Retina (tissue), 1 donor: ENCODE data around the gene LYSMD4.
A peak's percentile ranks its signal among the peaks of the same experiment; 100 is the strongest.

ENCODE experiments used
- DNase-seq: peaks from one replicate; pipeline ENCODE4 v3.0.0-alpha.2; 2016

Gene LYSMD4

DNA sequence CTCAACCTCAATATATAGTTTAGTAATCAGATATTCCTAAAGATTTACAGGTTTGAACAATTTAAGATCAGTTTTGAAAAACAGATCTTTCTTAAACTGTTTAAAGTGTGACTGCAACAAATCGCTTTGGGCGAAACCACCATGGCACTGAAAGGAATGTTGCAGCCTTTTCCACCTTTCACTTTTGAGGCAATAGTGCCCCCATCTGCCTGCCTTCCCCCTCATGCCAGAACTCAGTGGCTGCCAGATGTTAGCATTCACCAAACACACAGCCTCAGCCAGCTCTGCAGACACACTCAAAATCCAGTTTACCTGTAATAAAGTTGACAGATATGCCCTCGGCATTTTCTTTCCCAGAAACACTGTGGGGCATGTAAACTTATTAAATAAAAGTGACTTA lies 3.3 kb downstream of the LYSMD4 start:
- DNase-seq = no peak

GRCh38 chr15:99729327-99729726 lies 3.9 kb downstream of the LYSMD4 start:
- no peak for DNase-seq

- DNase-seq = no peak
Observed at GRCh38 chr15:99728916-99729315, 4.3 kb downstream of the LYSMD4 start.

GRCh38 chr15:99727733-99728132 lies 5.5 kb downstream of the LYSMD4 start:
- no peak for DNase-seq

GRCh38 chr15:99727330-99727729 lies 5.9 kb downstream of the LYSMD4 start:
- DNase-seq = no peak

DNA sequence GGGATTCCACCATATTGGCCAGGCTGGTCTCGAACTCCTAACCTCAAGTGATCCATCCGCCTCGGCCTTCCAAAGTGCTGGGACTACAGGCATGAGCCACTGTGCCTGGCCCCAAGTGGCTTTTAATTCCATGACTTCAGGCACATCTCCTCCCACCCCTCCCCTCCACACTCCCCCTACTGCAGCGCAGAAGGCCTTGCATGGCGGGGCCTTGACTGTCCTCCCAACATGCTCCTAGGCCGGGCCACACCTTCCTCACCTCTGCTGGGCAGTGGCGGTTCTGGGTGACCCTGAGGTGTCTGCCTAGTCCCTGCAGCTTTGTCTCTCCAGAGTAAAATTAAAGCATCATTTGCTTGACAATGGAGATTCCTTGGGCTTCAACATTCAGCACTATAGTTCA lies 6.9 kb downstream of the LYSMD4 start:
- DNase-seq = no peak

GRCh38 chr15:99722406-99722805 lies 10.8 kb downstream of the LYSMD4 start:
- DNase-seq = no peak

GRCh38 chr15:99721896-99722295 lies 11.3 kb downstream of the LYSMD4 start:
- DNase-seq = no peak

DNA sequence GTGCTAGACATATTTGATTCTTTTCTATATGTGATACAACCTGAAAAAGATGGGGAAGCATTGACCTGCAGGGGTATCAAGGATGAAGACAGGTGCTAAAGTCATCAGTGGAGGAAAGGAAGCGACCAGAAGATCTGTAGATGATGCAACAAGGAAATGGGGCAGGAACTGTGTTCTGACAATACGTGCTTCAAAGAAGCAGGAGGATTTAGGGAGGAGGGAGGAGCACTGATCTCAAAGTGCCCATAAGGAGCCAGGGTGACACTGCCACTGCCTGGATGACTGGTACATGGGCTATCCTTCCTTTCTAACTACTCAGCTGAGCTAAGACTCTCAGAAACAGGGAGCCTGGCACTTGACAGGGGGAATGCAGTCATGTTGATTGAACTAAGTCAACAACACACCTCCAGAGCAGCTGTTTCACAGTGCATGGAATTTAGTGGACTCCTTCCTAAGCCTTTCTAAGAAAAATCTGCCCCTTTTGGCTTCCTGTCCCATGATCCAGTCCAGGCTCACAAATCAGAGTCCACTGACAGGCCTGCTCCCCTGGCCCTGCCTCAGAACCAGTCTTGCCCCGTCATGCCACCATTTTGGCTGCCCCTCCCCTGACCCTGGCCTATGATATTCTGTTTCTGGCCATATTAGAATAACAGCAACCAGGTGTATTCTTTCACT lies 12.0 kb downstream of the LYSMD4 start:
- no peak for DNase-seq

GRCh38 chr15:99720533-99720932 lies 12.7 kb downstream of the LYSMD4 start:
- no peak for DNase-seq

- no peak for DNase-seq
Observed at GRCh38 chr15:99719096-99719541, 14.1 kb downstream of the LYSMD4 start.

DNA sequence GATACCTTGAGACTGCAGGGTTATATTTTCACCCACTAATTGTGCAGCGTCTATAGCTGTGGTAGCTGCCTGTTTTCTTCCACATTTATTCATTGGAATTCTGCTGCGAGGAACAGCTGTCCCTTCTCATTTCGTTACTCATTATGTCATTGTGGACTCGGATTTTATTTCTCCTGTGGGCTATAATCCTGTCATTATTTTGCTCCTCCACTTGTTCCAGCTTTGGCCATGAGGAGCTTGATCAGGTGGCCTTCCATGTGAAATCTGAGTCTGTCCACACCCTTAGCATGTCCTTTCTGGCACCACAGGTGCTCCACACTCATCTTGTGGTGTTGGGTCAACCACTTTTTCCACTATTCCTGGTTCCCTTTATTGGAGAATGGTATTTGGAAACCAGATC lies 14.8 kb downstream of the LYSMD4 start:
- no peak for DNase-seq

DNA sequence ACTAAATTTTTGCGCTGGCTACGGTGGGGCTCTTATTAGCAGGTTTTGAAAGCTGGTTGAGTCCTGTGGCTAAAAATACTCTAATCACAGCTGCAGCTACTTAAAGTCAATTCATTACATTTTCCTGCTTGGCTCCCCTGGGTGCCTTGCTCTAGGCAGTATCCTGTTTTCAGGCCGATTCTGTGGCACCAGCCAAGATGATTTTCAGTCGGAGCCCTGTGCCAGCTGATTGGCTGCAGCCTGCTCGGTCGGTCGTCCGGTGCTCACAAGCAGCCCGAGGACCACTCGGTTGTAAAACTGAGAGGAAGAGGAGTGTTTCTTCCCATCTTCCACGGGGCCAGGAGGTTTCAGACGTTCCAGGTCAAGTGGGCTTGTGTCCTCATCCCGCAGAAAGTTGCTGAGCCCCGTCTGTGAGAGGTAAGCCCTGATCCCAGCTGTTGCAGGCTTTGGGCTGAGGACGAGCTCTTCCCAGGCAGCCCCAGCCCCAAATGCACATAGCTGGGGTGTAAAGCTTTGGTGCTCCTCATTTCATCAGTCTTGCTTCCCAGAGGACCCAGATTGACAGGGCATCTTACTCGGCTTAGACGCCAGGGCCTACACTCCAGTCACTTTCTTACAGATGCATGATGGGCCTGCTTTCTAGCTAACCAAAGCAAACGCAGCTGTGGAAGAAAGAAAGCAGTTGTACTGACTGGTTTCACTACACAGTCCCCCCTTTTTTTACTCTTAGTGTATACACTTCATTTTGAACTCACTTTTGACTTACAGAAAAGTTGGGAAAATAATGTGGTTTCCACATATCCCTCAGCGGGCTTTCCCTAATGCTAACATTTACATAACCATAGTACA lies 15.9 kb downstream of the LYSMD4 start:
- no peak for DNase-seq

DNA sequence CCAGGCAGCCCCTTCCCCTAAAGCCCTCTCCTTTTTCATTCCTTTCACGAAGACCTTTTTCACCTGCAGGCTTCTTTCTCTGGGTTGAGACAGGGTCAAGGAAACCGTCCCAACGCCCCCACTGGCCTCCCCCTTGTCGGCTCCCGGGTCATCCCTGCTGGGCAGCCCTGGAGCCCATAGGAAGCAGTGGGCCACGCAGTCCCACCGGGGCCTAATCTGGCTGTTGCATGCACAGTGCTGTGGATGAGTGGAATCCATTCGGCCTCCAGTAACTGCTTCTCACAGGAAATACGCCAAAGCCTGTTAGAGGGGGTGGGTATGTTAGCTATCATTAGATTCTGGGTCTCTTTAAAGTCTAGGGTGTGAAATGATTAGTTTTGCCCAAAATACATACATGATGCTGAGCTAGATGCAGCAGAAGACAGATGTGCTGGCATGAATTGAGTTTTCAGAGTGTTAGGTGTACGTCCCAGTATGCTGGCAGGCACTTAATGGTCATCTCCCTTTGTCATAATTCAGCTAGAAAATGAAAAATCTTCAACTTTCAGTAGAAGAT lies 16.6 kb downstream of the LYSMD4 start:
- DNase-seq = no peak

DNA sequence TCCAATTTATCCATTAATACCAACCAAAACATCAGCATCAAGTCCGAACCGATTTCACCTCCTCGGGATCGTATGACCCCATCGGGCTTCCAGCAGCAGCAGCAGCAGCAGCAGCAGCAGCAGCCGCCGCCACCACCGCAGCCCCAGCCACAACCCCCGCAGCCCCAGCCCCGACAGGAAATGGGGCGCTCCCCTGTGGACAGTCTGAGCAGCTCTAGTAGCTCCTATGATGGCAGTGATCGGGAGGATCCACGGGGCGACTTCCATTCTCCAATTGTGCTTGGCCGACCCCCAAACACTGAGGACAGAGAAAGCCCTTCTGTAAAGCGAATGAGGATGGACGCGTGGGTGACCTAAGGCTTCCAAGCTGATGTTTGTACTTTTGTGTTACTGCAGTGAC lies 20.8 kb downstream of the LYSMD4 start:
- no peak for DNase-seq

- no peak for DNase-seq
Observed at GRCh38 chr15:99711625-99712024, 21.6 kb downstream of the LYSMD4 start.

GRCh38 chr15:99709243-99709986 lies 23.8 kb downstream of the LYSMD4 start:
- no peak for DNase-seq

- no peak for DNase-seq
Observed at GRCh38 chr15:99708563-99708962, 24.7 kb downstream of the LYSMD4 start.

GRCh38 chr15:99707473-99708270 lies 25.6 kb downstream of the LYSMD4 start:
- DNase-seq = no peak

- no peak for DNase-seq
Observed at GRCh38 chr15:99706557-99707303, 26.5 kb downstream of the LYSMD4 start.

- peak; percentile 61 for DNase-seq
Observed at GRCh38 chr15:99704444-99704838, 28.8 kb downstream of the LYSMD4 start.
